Osteoblast (primary cell): Measurements from ENCODE around the gene CCSER1. TPM values are rescaled to one million over a fixed set of nuclear protein-coding genes. Genes with fewer than 3 reads are reported as not detected.

ENCODE experiments used
- DNase-seq: peaks from one replicate; pipeline ENCODE4 v3.0.0; 2011; ENCODE audit warnings: low spot score, mixed read lengths; ENCODE audit not compliant: insufficient read length; ENCODE audit errors: missing footprints
- H2AFZ ChIP-seq: 2 replicates; pipeline ENCODE4 v1.6.0; 2011; ENCODE audit warnings: mild to moderate bottlenecking, low read length
- H3K27ac ChIP-seq: 2 replicates; pipeline ENCODE4 v1.5.1; 2011; ENCODE audit warnings: mild to moderate bottlenecking, low read depth, low read length, moderate library complexity
- H3K27me3 ChIP-seq: 2 replicates; pipeline ENCODE4 v1.6.0; 2012; ENCODE audit warnings: mild to moderate bottlenecking, control low read depth, inconsistent platforms, low read length, moderate library complexity; ENCODE audit not compliant: insufficient read depth
- H3K36me3 ChIP-seq: 2 replicates; pipeline ENCODE4 v1.5.1; 2011; ENCODE audit warnings: mild to moderate bottlenecking, low read length, control low read depth, moderate library complexity; ENCODE audit not compliant: insufficient read depth
- H3K4me1 ChIP-seq: 2 replicates; pipeline ENCODE4 v1.5.1; 2011; ENCODE audit warnings: mild to moderate bottlenecking, low read length, control low read depth, moderate library complexity; ENCODE audit not compliant: insufficient read depth
- H3K4me2 ChIP-seq: 2 replicates; pipeline ENCODE4 v1.6.0; 2011; ENCODE audit warnings: mild to moderate bottlenecking, low read length; ENCODE audit not compliant: insufficient read depth
- H3K4me3 ChIP-seq: fragments of 200-600 bp; sonication (generic); 3 replicates; pipeline ENCODE4 v1.5.1; 2012; ENCODE audit warnings: mild to moderate bottlenecking, low read length, inconsistent platforms; ENCODE audit not compliant: insufficient read depth
- H3K79me2 ChIP-seq: 2 replicates; pipeline ENCODE4 v1.6.0; 2012; ENCODE audit warnings: mild to moderate bottlenecking, low read length, control low read depth, inconsistent platforms; ENCODE audit not compliant: insufficient read depth
- H3K9me3 ChIP-seq: 2 replicates; pipeline ENCODE4 v1.5.1; 2011; ENCODE audit warnings: low read depth, low read length, control low read depth
- H4K20me1 ChIP-seq: 2 replicates; pipeline ENCODE4 v1.6.0; 2012; ENCODE audit warnings: mild to moderate bottlenecking, low read length, control low read depth; ENCODE audit not compliant: insufficient read depth
- CTCF ChIP-seq: IDR thresholded peaks from 2 replicates; pipeline ENCODE4 v1.5.1; 2011; ENCODE audit warnings: mild to moderate bottlenecking, low read depth, low read length, moderate library complexity; ENCODE audit errors: extremely low read depth
- total RNA-seq: library from RNA; depleted of rRNA; stranded (reverse); fragments of >200 nt; gene quantifications from 2 replicates; pipeline ENCODE4 v1.2.3, GENCODE V29; 2012

The CCSER1 gene
- total RNA-seq, 1 donor, result under 0.01 TPM

GRCh38 chr4:91114386-91114785, 987.2 kb downstream of the CCSER1 start:
- Histone ChIP-seq H2AFZ (no peak overlapping the region), H3K4me1 (no peaks in the 10 kb centered on the region), H3K4me3 (no peak overlapping the region), H3K4me2 (no peak overlapping the region), H3K9me3 (no peaks in the 10 kb centered on the region), H3K36me3 (no peaks in the 10 kb centered on the region), H3K27me3 (no peaks in the 10 kb centered on the region), H3K27ac (no peak overlapping the region), H3K79me2 (no peaks in the 10 kb centered on the region), H4K20me1 (no peaks in the 10 kb centered on the region)
- no peak for TF ChIP-seq CTCF
- DNase-seq, result no peak

- no peak for TF ChIP-seq CTCF
- Histone ChIP-seq H2AFZ (no peak overlapping the region), H3K4me3 (no peak overlapping the region), H3K27me3 (no peaks in the 10 kb centered on the region), H4K20me1 (no peaks in the 10 kb centered on the region), H3K4me2 (no peak overlapping the region), H3K79me2 (no peaks in the 10 kb centered on the region), H3K27ac (no peak overlapping the region), H3K36me3 (no peaks in the 10 kb centered on the region), H3K9me3 (no peaks in the 10 kb centered on the region), H3K4me1 (no peaks in the 10 kb centered on the region)
- DNase-seq, result no peak
Observed at GRCh38 chr4:91116861-91117260, 989.7 kb downstream of the CCSER1 start.

GRCh38 chr4:91118597-91118996, 991.4 kb downstream of the CCSER1 start:
- H3K4me2 ChIP-seq, result no peak overlapping the region
- no peak overlapping the region for H3K4me3 ChIP-seq
- H4K20me1 ChIP-seq, result no peaks in the 10 kb centered on the region
- H3K27ac ChIP-seq, result no peak overlapping the region
- H3K9me3 ChIP-seq, result no peaks in the 10 kb centered on the region
- no peak for TF ChIP-seq CTCF
- H3K27me3 ChIP-seq, result no peaks in the 10 kb centered on the region
- DNase-seq, result no peak
- H3K36me3 ChIP-seq, result no peaks in the 10 kb centered on the region
- H2AFZ ChIP-seq, result no peak overlapping the region
- H3K4me1 ChIP-seq, result no peaks in the 10 kb centered on the region
- H3K79me2 ChIP-seq, result no peaks in the 10 kb centered on the region

- no peak overlapping the region for H2AFZ ChIP-seq
- no peaks in the 10 kb centered on the region for H3K79me2 ChIP-seq
- H3K9me3 ChIP-seq, result no peaks in the 10 kb centered on the region
- no peaks in the 10 kb centered on the region for H4K20me1 ChIP-seq
- no peaks in the 10 kb centered on the region for H3K4me1 ChIP-seq
- TF ChIP-seq CTCF, result no peak
- no peak overlapping the region for H3K4me2 ChIP-seq
- DNase-seq, result no peak
- H3K27ac ChIP-seq, result no peak overlapping the region
- no peaks in the 10 kb centered on the region for H3K36me3 ChIP-seq
- H3K27me3 ChIP-seq, result no peaks in the 10 kb centered on the region
- H3K4me3 ChIP-seq, result no peak overlapping the region
Observed at GRCh38 chr4:91123742-91124141, 996.5 kb downstream of the CCSER1 start.
